HG03045 (cell line): ENCODE results near the gene DUOXA2.
"Not testable (repeated sequence)": the region's sequence is repeated elsewhere in the genome, so short reads cannot be mapped to it uniquely, and the experiment has no call there.

ENCODE experiments used
- ATAC-seq: cut with Tn5 transposase; IDR thresholded peaks from one replicate; pipeline ENCODE4 v1.9.1; 2021; ENCODE audit warnings: mild to moderate bottlenecking, moderate library complexity; ENCODE audit not compliant: unreplicated experiment

Gene DUOXA2

GRCh38 chr15:45094358-45094730 is 19.8 kb upstream of the DUOXA2 start:
- no peak for ATAC-seq

GRCh38 chr15:45095661-45096060 is 18.5 kb upstream of the DUOXA2 start:
- ATAC-seq: no peak

GRCh38 chr15:45097466-45097865 is 16.7 kb upstream of the DUOXA2 start:
- no peak for ATAC-seq

- ATAC-seq: no peak
Observed at GRCh38 chr15:45099549-45100165, 14.5 kb upstream of the DUOXA2 start.

- no peak for ATAC-seq
Observed at GRCh38 chr15:45100884-45101625, 13.1 kb upstream of the DUOXA2 start.

GRCh38 chr15:45101749-45102148 is 12.4 kb upstream of the DUOXA2 start:
- ATAC-seq: no peak

GRCh38 chr15:45102226-45102625 is 11.9 kb upstream of the DUOXA2 start:
- ATAC-seq: no peak

- ATAC-seq: not testable (repeated sequence)
Observed at GRCh38 chr15:45104170-45104569, 10.0 kb upstream of the DUOXA2 start.

GRCh38 chr15:45105586-45105985 is 8.5 kb upstream of the DUOXA2 start:
- ATAC-seq: no peak

GRCh38 chr15:45106002-45106790 is 7.9 kb upstream of the DUOXA2 start:
- no peak for ATAC-seq

- ATAC-seq: no peak
Observed at GRCh38 chr15:45107941-45108630, 6.0 kb upstream of the DUOXA2 start.

- ATAC-seq: no peak
Observed at GRCh38 chr15:45110256-45110820, 3.8 kb upstream of the DUOXA2 start.

GRCh38 chr15:45111390-45112142 is 2.6 kb upstream of the DUOXA2 start:
- no peak for ATAC-seq

- no peak for ATAC-seq
Observed at GRCh38 chr15:45112143-45112590, 2.0 kb upstream of the DUOXA2 start.

GRCh38 chr15:45112591-45113379 is 1.3 kb upstream of the DUOXA2 start:
- no peak for ATAC-seq

GRCh38 chr15:45113380-45113990 is 641 bp upstream of the DUOXA2 start:
- ATAC-seq: no peak

GRCh38 chr15:45114751-45115085 is 592 bp downstream of the DUOXA2 start:
- no peak for ATAC-seq

- no peak for ATAC-seq
Observed at GRCh38 chr15:45115312-45115820, 1.2 kb downstream of the DUOXA2 start.

- ATAC-seq: no peak
Observed at GRCh38 chr15:45116006-45116481, 1.9 kb downstream of the DUOXA2 start.
